OCI-LY7 (cell line): ENCODE data around the gene PSD2.

Experiments used
- EZH2phosphoT487 ChIP-seq: fragments of 200-600 bp; sonication (generic); IDR thresholded peaks from 2 replicates; pipeline ENCODE4 v1.6.1; 2018; ENCODE audit warnings: low read depth, borderline replicate concordance, mild to moderate bottlenecking, mixed run types, antibody characterized with exemption, low read length, moderate library complexity, mixed read lengths
- TF ChIP-seq, protein P1 (sequence below): fragments of 200-600 bp; sonication (generic); conservative IDR thresholded peaks from 2 replicates; pipeline ENCODE4 v1.5.1; 2014; ENCODE audit warnings: mild to moderate bottlenecking, antibody characterized with exemption, low read length, moderate library complexity, mixed read lengths

DNA sequence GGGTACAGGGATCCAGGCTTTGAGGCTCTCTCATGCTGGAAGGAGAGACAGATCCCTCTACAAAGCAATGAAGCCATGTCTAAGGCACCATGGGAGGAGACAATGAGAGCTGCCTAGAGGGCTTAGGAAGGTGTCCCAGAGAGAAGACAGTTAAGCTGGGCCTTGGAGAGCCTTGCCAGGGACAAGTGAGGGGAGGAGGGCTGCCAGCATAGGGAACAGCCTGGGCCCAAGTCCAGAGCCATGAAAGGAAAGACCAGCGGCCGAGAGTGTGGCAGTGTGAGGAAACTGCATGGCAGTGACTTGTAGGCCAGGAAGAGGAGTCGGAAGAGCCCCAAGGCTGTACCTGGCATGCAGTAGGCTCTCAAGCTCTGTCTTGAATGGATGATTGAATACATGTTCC lies 88.5 kb downstream of the PSD2 start:
- TF ChIP-seq, protein P1, sequence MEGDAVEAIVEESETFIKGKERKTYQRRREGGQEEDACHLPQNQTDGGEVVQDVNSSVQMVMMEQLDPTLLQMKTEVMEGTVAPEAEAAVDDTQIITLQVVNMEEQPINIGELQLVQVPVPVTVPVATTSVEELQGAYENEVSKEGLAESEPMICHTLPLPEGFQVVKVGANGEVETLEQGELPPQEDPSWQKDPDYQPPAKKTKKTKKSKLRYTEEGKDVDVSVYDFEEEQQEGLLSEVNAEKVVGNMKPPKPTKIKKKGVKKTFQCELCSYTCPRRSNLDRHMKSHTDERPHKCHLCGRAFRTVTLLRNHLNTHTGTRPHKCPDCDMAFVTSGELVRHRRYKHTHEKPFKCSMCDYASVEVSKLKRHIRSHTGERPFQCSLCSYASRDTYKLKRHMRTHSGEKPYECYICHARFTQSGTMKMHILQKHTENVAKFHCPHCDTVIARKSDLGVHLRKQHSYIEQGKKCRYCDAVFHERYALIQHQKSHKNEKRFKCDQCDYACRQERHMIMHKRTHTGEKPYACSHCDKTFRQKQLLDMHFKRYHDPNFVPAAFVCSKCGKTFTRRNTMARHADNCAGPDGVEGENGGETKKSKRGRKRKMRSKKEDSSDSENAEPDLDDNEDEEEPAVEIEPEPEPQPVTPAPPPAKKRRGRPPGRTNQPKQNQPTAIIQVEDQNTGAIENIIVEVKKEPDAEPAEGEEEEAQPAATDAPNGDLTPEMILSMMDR, result no peak
- TF ChIP-seq EZH2phosphoT487, result no peak
